HG03558 (cell line): ENCODE data around the gene GGCT.

Source experiments
- ATAC-seq: cut with Tn5 transposase; IDR thresholded peaks from one replicate; pipeline ENCODE4 v1.9.1; 2021; ENCODE audit warnings: moderate number of reproducible peaks; ENCODE audit not compliant: unreplicated experiment; ENCODE audit errors: extremely low read depth

GGCT gene

DNA sequence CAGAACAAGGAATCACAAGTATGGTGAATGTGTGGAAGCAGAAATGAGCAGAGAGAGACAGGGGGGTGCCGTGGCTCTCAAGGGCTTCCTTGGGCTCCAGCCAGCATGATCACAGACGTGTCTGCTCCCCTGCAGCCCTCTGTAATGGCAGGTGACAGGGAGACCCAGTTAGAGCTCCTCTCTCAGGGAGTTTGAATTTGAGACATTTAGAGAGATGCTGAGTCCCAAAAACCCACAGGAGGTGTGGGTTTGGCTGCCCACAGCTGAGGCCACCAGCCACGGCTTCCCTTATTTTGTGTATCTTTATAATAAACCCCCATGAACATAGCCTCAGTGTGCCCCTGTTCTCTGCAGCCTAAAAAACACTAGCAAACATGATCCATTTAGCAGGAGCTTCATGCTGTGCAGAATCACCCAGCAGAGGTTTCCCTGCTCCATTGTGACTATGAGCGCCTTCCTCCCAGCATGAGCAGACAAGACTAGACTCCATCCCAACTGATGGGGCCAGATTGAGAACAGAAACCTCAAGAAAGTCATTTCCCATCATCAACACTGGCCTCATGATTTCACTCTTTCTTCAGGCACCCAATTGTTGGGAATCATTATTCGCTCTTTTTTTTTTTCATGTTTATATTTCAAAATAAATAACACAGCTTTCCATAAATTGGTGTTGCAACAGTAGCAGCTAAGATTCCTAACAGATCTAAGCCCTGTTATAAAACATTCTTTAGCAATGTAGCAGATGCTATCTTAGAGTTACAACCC, 39.4 kb downstream of the GGCT start:
- ATAC-seq, result no peak

GRCh38 chr7:30464231-30464671, 40.4 kb downstream of the GGCT start:
- no peak for ATAC-seq

GRCh38 chr7:30463405-30464145, 41.1 kb downstream of the GGCT start:
- ATAC-seq, result peak; percentile 41

DNA sequence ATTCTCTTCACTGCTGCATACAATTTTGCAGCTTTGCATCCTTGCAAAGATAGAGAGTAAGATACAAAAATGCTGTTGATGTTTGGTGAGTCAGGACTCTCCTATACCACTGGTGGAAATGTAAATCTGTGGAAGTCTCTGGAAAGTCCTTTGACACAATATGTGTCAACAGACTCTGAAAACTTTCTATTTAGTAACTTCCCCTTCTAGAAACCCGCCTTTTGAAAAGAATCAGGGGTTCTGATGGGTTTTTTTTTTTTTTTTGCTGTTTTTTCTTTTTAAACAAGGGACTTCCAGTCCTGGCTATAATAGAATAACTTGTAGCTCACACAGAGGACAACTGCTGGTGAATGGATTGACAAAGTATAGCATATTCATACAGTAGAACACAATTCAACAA, 42.5 kb downstream of the GGCT start:
- no peak for ATAC-seq

- no peak for ATAC-seq
Observed at GRCh38 chr7:30460246-30460633, 44.4 kb downstream of the GGCT start.

- ATAC-seq, result no peak
Observed at GRCh38 chr7:30459591-30460245, 44.9 kb downstream of the GGCT start.

DNA sequence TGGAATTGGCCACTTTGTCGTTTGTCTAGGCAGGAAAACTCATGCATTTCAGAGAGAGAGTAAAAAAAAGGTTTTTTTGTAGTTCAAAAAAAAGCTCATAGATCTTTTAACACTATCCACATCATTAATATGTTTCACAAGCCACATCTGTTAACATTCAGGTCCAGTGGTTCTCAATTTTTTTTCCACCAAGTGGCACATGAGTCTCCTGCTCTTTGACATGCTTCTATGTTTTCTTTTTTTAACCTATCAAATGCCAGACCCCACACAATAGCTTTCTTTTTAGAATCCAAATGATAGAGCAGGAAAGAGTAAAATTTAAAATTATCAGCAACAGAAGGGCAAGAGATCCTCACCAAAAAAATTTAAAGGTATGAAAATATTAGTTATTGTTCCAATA, 46.3 kb downstream of the GGCT start:
- no peak for ATAC-seq

- no peak for ATAC-seq
Observed at GRCh38 chr7:30453921-30454320, 50.7 kb downstream of the GGCT start.

DNA sequence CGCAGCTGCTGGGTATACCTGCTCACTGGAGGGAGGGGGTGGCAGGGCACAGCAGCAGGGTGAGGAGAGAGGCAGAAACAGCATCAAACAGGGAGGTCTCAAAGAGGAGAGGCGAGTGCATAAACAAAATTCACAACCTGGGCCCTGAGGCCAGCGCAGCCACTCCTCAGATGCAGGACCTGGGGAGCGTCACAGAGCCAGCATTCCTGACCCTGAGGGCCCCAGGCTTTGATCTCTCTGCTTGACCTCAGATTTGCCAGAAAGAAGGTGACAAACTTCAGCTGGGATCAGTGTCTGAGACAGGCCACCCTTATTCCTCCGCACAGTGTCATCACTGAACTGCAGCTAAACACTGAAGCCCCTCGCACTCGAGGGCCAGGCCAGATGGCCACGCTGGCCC, 51.6 kb downstream of the GGCT start:
- ATAC-seq, result no peak

GRCh38 chr7:30452280-30452930, 52.2 kb downstream of the GGCT start:
- ATAC-seq, result no peak

DNA sequence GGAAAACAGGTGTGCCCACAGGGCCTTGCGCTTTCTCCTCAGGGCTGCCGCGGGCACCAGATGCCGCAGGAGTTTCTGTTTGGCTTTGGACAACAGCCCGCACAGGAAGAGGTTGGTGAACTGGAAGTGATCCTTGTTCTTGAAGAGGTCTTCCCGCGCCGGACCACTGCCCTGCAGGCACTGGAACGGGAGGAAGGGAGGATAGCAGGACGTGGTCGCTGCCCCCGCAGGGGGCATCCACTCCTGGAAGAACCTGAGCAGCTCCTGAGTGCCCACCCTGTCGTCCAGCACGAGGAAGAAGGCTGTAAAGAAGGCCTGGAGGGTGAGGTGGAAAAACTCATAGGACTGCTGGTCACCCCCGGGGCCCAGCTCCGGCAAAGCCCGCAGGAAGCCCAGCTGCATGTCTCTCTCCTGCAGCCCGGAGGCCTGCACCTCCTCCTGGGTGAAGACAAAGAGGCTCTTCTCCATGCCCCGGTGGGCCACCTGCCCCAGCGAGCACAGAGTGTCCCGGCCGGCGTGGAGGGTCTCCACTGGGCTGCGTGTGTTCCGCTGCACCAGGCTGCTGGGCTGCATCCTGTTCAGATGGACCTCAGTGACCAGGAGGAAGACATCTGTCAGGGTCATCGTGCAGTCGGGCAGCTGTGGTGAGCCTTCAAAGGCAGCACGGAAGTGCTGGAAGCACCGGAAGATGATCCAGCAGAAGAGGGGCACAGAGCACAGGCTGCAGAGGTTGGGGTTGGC, 52.9 kb downstream of the GGCT start:
- no peak for ATAC-seq

DNA sequence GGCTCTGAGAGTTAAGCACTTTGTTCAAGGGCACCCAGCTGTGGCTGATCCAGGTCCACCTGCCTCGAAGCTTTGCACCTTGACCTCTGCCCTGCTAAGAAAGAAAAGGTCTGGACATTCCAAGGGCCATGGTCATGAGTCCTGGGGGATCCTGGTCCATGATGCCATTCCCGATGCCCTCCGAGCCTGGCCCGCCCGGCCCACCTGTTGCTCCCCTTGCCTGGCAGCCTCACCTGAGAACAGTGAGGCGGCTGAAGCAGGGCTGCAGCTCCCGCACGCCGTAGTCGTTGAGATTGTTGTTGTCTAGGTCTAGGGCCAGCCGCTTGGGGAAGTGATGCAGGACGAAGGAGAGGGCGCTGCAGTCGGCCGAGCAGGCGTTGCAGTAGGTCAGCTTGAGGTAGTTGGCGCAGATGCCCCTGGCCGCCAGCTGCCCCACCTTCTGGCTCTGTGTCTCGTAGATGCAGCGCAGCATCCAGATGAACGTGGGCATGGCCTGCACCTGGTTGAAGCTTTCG, 53.6 kb downstream of the GGCT start:
- ATAC-seq, result no peak

GRCh38 chr7:30450240-30450982, 54.2 kb downstream of the GGCT start:
- ATAC-seq, result no peak

DNA sequence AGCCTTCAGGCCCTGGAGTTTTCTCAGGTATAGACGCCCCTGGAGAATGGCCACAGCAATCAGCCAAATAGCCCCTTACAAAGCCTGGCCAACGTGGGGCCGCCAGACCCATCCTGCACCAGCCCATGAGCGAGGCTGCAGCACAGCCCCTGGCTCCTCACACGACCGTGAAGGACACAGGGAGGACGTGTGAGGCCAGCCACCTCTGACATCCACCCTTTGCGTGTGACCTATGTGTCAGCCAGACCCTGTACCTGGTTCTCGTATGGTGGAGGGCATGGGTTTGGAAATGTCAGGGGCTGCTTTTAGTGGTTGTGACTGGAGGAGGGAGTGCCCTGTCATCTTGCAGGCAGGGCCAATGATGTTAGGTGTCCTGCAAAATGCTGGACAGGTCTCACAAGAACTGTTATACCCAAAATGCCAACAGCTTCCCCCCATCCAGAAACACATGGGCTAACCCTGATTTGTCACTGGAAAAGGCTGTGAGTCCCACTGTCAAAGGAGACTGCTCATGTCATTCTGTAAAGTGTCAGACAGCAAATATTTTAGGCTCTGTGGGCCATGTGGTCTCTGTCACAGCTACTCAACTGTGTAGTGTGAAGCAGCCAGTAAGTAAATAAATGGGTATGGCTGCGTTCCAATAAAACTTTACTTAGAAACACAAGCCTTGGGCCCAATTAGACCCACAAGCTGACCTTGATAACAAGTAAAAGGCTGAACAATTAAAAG, 56.0 kb downstream of the GGCT start:
- ATAC-seq, result no peak

- no peak for ATAC-seq
Observed at GRCh38 chr7:30447466-30447865, 57.2 kb downstream of the GGCT start.
